ENCODE measurements around the gene PPP1R12B. TPM values are rescaled to one million over a fixed set of nuclear protein-coding genes. Genes with fewer than 3 reads are reported as not detected.
"Not testable (repeated sequence)": the region's sequence is repeated elsewhere in the genome, so short reads cannot be mapped to it uniquely, and the experiment has no call there.

PPP1R12B gene
- total RNA-seq, 1 donor from 2014 or later: 49.1 TPM

DNA sequence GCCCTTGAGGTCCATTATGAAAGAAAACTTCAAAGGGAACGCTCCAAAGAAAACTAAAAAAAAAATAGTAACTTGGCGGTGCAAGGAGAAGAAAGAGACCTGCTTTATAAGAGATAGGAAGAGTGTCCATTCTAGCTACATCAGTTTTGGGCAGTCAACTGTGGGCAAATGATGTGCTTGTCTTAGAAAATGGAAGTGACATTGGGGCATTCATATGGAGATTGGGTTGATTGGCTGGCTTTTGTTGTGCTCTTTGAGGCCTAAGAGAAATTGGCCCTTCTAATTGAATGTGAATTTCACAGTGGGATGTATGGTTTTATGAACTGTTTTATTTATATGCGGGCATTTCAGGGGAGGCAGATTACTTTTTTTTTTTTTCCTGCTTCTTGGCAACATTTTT lies 13.2 kb downstream of the PPP1R12B start:
- Histone ChIP-seq H3K27me3 (no peaks in the 10 kb centered on the region), H3K36me3 (no peaks in the 10 kb centered on the region), H3K4me3 (no peak overlapping the region), H3K27ac (no peak overlapping the region), H3K4me1 (peaks cover 3% of the 10 kb centered on the region), H3K9me3 (no peaks in the 10 kb centered on the region)
- ATAC-seq (no peak), DNase-seq (no peak)
- TF ChIP-seq, protein P1, sequence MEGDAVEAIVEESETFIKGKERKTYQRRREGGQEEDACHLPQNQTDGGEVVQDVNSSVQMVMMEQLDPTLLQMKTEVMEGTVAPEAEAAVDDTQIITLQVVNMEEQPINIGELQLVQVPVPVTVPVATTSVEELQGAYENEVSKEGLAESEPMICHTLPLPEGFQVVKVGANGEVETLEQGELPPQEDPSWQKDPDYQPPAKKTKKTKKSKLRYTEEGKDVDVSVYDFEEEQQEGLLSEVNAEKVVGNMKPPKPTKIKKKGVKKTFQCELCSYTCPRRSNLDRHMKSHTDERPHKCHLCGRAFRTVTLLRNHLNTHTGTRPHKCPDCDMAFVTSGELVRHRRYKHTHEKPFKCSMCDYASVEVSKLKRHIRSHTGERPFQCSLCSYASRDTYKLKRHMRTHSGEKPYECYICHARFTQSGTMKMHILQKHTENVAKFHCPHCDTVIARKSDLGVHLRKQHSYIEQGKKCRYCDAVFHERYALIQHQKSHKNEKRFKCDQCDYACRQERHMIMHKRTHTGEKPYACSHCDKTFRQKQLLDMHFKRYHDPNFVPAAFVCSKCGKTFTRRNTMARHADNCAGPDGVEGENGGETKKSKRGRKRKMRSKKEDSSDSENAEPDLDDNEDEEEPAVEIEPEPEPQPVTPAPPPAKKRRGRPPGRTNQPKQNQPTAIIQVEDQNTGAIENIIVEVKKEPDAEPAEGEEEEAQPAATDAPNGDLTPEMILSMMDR (IDR thresholded peaks at IDR 0.05): no peak
- intact Hi-C loops (cut with DNase I): no loop called here

DNA sequence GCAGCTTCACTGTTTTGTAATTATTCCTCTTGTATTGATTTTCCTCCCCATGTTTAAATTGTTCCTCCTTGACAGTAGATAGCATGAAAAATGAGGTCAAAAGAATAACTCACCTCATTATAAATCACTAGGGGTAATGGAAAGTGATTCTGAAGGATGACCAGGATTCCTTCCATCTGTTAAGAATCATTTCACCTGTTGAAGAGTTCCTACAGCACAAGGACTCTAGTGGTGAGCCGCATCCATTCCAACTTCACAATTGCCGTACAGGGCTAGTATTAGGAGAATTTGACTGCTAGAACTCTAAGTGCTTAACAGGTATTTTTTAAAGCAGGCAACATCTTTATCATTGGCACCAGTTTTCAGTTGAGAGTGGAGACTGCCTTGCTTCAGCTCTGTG lies 13.7 kb downstream of the PPP1R12B start:
- H3K27ac ChIP-seq: no peak overlapping the region
- intact Hi-C loops (cut with DNase I): no loop called here
- ATAC-seq (no peak), DNase-seq (no peak)
- TF ChIP-seq, protein P1 (IDR thresholded peaks at IDR 0.05): no peak
- H3K4me1 ChIP-seq: peaks cover 3% of the 10 kb centered on the region
- H3K4me3 ChIP-seq: no peak overlapping the region
- no peaks in the 10 kb centered on the region for H3K9me3 ChIP-seq
- no peaks in the 10 kb centered on the region for H3K27me3 ChIP-seq
- no peaks in the 10 kb centered on the region for H3K36me3 ChIP-seq

DNA sequence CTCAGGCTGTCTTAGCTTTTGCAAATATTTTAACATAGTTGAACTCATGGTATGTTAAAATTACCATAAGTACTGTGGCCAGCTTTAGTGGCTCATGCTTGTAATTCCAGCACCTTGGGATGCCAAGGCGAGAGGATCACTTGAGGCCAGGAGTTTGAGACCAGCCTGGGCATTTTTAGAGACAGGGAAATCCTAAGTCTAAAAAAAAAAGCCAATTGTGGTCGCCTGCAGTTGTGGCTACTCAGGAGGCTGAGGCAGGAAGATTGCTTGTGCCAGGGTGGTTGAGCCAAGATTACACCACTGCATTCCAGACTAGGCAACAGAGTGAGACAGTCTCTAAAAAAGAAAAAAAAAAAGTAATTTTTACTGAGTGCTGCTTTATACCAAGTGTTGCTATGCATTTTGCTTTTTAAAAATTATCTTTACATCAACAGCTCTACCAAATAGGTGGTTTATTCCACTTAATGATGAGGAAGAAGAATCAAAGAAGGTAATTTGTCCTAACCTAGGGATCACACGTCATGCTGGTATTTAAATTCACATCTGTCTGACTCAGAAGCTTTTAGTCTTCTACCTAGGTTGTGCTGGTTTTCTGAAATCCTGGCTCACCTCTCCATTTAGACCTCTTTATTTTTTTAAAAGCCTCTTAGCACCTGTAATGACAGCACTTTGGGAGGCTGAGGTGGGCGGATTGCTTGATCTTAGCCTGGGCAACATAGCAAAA lies 16.8 kb downstream of the PPP1R12B start:
- intact Hi-C loops (cut with DNase I): no loop called here
- DNase-seq (no peak), ATAC-seq (no peak)
- Histone ChIP-seq H3K27me3 (no peaks in the 10 kb centered on the region), H3K9me3 (no peaks in the 10 kb centered on the region), H3K27ac (no peak overlapping the region), H3K4me3 (no peak overlapping the region), H3K36me3 (no peaks in the 10 kb centered on the region), H3K4me1 (peaks cover 3% of the 10 kb centered on the region)
- TF ChIP-seq, protein P1 (IDR thresholded peaks at IDR 0.05): no peak

DNA sequence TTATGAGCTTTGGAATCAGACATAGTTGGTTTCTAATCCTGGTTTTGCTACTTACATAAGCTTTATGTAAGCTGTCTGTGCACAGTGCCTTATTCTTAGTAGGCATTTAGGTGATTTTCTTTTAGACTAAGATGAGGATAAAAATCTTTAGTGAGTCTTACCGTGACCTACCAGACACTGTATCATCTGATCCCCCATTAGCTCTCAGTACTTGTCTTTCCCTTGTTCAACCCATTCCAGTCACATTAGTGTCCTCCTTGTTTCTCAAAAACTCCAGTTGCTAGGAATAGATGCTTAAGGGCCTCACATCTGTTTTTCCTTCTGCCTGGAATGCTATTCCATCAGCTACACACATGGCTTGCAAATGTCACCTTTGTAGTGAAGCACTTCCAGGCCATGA lies 18.8 kb downstream of the PPP1R12B start:
- ATAC-seq: no peak
- no peak for DNase-seq
- intact Hi-C loops (cut with DNase I): no loop called here
- no peaks in the 10 kb centered on the region for H3K27me3 ChIP-seq
- H3K4me1 ChIP-seq: peaks cover 3% of the 10 kb centered on the region
- H3K4me3 ChIP-seq: no peak overlapping the region
- TF ChIP-seq, protein P1 (IDR thresholded peaks at IDR 0.05): no peak
- no peaks in the 10 kb centered on the region for H3K36me3 ChIP-seq
- H3K27ac ChIP-seq: no peak overlapping the region
- H3K9me3 ChIP-seq: no peaks in the 10 kb centered on the region

DNA sequence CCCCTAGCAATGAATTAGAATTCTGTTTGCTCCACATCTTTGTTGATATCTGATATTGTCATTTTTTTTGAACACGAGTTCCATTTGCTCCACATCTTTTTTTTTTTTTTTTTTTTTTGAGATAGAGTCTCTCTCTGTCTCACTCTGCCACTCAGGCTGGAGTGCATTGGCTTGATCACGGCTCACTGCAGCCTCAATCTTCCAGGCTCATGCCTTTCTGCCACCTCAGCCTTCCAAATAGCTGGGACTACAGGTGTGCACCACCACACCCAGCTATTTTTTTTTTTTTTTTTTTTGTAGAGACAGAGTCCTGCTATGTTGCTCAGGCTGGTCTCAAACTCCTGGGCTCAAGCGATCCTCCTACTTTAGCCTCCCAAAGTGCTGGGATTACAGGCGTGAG lies 22.4 kb downstream of the PPP1R12B start:
- ATAC-seq; H3K27me3 ChIP-seq; H3K9me3 ChIP-seq; H3K27ac ChIP-seq; H3K4me3 ChIP-seq; H3K4me1 ChIP-seq; DNase-seq; H3K36me3 ChIP-seq; intact Hi-C loops (cut with DNase I): not testable (repeated sequence)

DNA sequence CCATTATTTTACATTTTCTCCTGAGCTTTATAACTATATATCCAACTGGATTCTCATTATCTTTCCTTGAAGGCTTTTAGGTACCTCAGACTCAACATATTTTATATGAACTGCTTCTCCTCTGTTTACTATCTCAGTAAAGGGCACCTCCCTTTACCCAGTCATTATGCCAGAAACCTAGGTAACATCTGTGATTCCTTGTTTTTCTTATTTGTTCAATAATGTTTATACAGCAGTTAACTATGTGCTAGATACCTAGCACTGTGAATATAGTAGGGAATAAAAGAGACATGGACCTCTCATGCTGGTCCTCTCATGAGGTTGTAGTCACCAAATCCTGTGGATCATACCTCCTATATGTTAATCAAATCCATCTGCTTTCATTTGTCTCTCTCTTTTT lies 25.6 kb downstream of the PPP1R12B start:
- no peak overlapping the region for H3K4me3 ChIP-seq
- no peak overlapping the region for H3K27ac ChIP-seq
- no peak for ATAC-seq
- DNase-seq: no peak
- no peaks in the 10 kb centered on the region for H3K4me1 ChIP-seq
- no peaks in the 10 kb centered on the region for H3K9me3 ChIP-seq
- no peaks in the 10 kb centered on the region for H3K36me3 ChIP-seq
- intact Hi-C loops (cut with DNase I): no loop called here
- TF ChIP-seq, protein P1 (IDR thresholded peaks at IDR 0.05): no peak
- H3K27me3 ChIP-seq: no peaks in the 10 kb centered on the region

DNA sequence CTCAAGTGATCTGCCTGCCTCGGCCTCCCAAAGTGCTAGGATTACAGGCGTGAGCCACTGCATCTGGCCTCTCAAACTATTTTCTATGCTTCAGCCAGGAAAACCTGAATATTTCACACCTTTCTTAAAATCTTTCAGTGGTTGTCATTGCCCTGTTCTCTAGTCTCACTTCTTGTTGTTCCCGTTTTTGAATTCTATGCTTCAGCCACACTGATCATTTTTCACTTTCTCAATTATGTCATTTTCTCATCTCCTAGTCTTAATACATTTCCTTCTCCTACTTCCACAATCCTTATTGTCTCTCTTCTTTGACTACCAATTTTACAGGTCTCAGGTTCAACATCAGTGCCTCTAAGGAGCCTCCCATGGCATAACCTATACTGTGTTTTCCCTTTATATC lies 26.7 kb downstream of the PPP1R12B start:
- H3K27ac ChIP-seq; H3K9me3 ChIP-seq; intact Hi-C loops (cut with DNase I); H3K36me3 ChIP-seq; ATAC-seq; DNase-seq; H3K4me3 ChIP-seq; H3K27me3 ChIP-seq; H3K4me1 ChIP-seq: not testable (repeated sequence)

Data from upper lobe of right lung (tissue), 1 donor.